ENCODE measurements around the gene TWNK. TPM values are rescaled to one million over a fixed set of nuclear protein-coding genes. Genes with fewer than 3 reads are reported as not detected.

Gene TWNK
- total RNA-seq, 1 experiment from 2014 or later, result 38.7 TPM

DNA sequence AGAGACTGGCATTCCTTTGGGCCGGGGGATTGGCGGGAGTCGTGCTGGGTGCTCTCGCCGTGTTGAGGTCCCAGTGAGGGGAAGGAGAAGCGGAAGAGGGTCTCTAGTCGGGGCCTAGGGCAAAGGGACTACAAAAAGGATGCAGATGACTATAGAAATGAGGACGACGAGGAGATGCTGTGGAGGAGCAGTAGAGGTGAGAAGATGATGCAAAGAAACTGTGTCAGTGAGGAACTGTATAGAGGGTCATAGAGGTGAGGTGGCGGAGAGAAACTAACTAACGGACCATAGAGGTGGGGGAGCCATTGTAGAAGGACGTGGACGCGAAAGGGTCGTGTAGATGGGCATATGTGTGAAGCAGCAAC, 324 bp downstream of the TWNK start:
- Histone ChIP-seq H3K23me2 (ENCODE audit: insufficient read length, low read depth, low read length, poor library complexity, severe bottlenecking) (peaks cover 8% of the 10 kb centered on the region), H3K4me2 (ENCODE audit: insufficient read depth, insufficient read length, low read length) (peak overlapping the region; percentile 94), H3K27me3 (ENCODE audit: insufficient read depth, low read length) (no peaks in the 10 kb centered on the region), H4K8ac (replicated peaks; ENCODE audit: insufficient read length, low read depth, low read length) (no peak overlapping the region), H4K5ac (ENCODE audit: insufficient read length, low read depth, low read length) (no peak overlapping the region), H3K23ac (ENCODE audit: insufficient read length, low read depth, low read length) (no peak overlapping the region), H2BK5ac (ENCODE audit: insufficient read length, low read length) (no peak overlapping the region), H2BK15ac (ENCODE audit: low read depth, low read length) (no peak overlapping the region), H3K4ac (ENCODE audit: low read depth, low read length) (no peak overlapping the region), H3K4me1 (ENCODE audit: insufficient read depth, low read length) (no peaks in the 10 kb centered on the region; the same call in 1 of the 2 replicates), H3K18ac (ENCODE audit: insufficient read length, low read depth, low read length) (no peak overlapping the region), H3K79me2 (ENCODE audit: insufficient read depth, low read length) (peaks cover 17% of the 10 kb centered on the region; the same call in 1 of the 2 replicates), H3K27ac (ENCODE audit: insufficient read length, low read depth, low read length) (no peak overlapping the region), H3K9ac (ENCODE audit: extremely low read depth, insufficient read length, low read length) (peak overlapping the region; percentile 84), H4K91ac (ENCODE audit: insufficient read length, low read depth, low read length) (no peak overlapping the region), H2BK12ac (ENCODE audit: insufficient read length, low read depth, low read length) (no peak overlapping the region), H2AK5ac (ENCODE audit: insufficient read length, low read length) (no peak overlapping the region), H3T11ph (ENCODE audit: low read length) (no peak overlapping the region), H2BK20ac (ENCODE audit: low read depth, low read length, poor library complexity, severe bottlenecking) (no peak overlapping the region), H3K56ac (ENCODE audit: insufficient read length, low read depth, low read length) (no peak overlapping the region), H2AFZ (ENCODE audit: low read length) (no peak overlapping the region), H4K20me1 (ENCODE audit: control insufficient read depth, insufficient read depth, insufficient read length) (no peaks in the 10 kb centered on the region), H3K14ac (ENCODE audit: insufficient read depth, low read length) (no peak overlapping the region), H3K79me1 (ENCODE audit: insufficient read depth, low read depth, low read length, poor library complexity, severe bottlenecking) (peaks cover 14% of the 10 kb centered on the region), H3K9me3 (ENCODE audit: control insufficient read depth, low read depth, low read length) (no peaks in the 10 kb centered on the region), H2BK120ac (ENCODE audit: low read depth, low read length, poor library complexity, severe bottlenecking) (no peak overlapping the region)
- Mint-ChIP-seq H3K4me1 (peaks cover 9 to 16% of the 10 kb centered on the region in 2 experiments), H3K27ac (peak overlapping the region; percentile 55 to 98 (median 96)), H3K27me3 (ENCODE audit: low read depth) (no peaks in the 10 kb centered on the region), H3K9me3 (peaks cover 0 to 2% of the 10 kb centered on the region in 2 experiments; a peak in 3 of 5 replicates), H3K36me3 (ENCODE audit: insufficient read depth in 1 of 3, low read depth in 3 of 3) (peaks cover 29 to 42% (median 42%) of the 10 kb centered on the region in 3 experiments; a peak in 6 of 7 replicates), H3K4me3 (peak overlapping the region; percentile 96 to 98)
- WGBS (ENCODE audit: extremely low coverage, insufficient read length, low lambda C conversion rate), result no CpG with 5 or more reads among the region's 15 CpGs
- TF ChIP-seq, protein P1, sequence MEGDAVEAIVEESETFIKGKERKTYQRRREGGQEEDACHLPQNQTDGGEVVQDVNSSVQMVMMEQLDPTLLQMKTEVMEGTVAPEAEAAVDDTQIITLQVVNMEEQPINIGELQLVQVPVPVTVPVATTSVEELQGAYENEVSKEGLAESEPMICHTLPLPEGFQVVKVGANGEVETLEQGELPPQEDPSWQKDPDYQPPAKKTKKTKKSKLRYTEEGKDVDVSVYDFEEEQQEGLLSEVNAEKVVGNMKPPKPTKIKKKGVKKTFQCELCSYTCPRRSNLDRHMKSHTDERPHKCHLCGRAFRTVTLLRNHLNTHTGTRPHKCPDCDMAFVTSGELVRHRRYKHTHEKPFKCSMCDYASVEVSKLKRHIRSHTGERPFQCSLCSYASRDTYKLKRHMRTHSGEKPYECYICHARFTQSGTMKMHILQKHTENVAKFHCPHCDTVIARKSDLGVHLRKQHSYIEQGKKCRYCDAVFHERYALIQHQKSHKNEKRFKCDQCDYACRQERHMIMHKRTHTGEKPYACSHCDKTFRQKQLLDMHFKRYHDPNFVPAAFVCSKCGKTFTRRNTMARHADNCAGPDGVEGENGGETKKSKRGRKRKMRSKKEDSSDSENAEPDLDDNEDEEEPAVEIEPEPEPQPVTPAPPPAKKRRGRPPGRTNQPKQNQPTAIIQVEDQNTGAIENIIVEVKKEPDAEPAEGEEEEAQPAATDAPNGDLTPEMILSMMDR (conservative IDR thresholded peaks at IDR 0.05), result no peak
- DNase-seq, result no peak
